ENCODE measurements around the gene APLF. TPM values are rescaled to one million over a fixed set of nuclear protein-coding genes. Genes with fewer than 3 reads are reported as not detected.

Gene APLF
- total RNA-seq, result 10.0 TPM

DNA sequence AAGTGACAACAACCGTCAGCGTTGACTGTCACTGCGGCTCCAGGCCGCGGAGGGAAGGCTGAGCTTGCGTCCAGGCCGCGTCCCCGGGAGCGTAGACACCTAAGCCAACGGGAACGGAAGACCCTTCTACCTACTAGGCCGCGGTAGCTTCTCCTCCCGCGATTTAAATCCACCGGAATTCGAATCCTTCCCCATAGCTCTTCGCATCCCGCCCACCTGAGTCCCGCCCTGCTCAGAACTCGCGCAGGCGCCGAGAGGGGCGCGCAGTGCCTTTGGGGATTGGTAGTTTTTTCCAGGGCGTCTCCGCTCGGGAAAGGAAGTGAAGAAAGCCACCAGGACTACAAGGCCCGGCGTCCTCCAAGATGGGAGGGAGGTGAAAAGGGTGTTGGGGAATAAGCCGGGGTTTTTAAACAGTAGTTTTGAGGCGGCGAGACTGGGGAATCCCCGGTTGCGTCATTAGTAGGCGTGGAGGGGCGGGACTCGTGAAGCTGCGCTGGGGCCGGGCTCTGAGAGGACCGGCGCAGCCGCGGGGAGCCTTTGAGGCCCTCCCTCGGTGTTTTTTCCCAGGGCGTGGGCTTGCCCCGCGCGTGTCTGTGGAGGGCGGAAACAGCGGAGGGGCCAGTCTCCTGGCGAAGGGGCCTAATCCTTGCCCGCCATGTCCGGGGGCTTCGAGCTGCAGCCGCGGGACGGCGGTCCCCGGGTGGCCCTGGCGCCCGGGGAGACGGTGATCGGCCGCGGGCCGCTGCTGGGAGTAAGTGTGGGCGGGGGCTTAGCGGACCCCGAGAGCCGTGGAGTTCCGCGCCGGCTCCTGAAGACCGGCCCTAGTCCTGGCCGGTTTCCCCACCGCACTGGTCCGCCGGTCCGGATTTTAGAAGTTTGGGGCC is at the start of gene APLF, which contains the start of gene FBXO48:
Gene APLF (plus strand): TSS at position 509 of the 884 bp plus-strand sequence. CDS start 147 bp downstream, at position 656.
Gene FBXO48 (minus strand): TSS at position 218 of the 884 bp plus-strand sequence. CDS start 2,149 bp downstream, outside the sequence.
- DNase-seq, result peak; percentile 98

GRCh38 chr2:68417926-68418325 is 49.5 kb upstream of the APLF start:
- DNase-seq, result no peak

DNA sequence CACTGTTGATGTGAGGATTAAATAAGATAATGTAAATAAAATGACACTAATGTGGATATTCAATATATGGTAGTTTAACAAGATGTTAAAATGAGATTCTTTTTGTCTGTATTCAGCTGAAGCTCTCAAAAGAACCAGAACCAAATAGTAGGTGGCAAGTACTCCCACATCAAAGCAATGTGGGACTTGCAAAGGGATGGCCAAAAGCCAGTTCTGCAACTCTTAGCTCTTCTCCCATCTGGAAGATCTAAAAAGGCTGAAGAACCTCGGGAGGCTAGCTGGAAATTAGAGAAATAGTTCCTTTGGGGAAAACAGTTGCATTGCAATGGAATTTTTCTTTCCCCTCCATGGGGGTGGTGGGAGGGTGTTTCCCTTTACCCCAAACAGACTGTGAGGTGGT is 49.0 kb upstream of the APLF start:
- no peak for DNase-seq

GRCh38 chr2:68418855-68419254 is 48.5 kb upstream of the APLF start:
- DNase-seq, result no peak

- no peak for DNase-seq
These were observed 47.0 kb upstream of the APLF start for GRCh38 chr2:68420254-68420910.

- DNase-seq, result no peak
These were observed 43.3 kb upstream of the APLF start for GRCh38 chr2:68423966-68424650.

GRCh38 chr2:68425503-68425902 is 41.9 kb upstream of the APLF start:
- DNase-seq, result no peak

DNA sequence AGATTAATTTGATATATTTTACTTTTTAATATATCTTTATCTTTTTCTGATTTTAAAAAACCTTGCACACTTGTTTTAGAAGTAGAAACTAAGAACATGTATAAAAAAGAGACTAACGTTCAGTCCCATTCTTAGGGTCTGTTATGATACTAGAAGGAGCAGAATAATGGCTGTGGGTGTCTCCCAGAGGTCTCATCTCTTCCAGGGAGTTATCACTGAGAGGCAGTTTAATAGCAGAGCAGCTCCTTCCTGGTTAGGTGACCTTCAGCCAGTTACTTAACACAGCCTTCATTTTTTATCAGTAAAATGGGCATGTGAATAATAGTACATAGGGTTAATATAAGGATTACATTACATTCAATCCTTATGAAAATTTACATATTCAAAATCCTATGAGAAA is 40.9 kb upstream of the APLF start:
- DNase-seq, result no peak

DNA sequence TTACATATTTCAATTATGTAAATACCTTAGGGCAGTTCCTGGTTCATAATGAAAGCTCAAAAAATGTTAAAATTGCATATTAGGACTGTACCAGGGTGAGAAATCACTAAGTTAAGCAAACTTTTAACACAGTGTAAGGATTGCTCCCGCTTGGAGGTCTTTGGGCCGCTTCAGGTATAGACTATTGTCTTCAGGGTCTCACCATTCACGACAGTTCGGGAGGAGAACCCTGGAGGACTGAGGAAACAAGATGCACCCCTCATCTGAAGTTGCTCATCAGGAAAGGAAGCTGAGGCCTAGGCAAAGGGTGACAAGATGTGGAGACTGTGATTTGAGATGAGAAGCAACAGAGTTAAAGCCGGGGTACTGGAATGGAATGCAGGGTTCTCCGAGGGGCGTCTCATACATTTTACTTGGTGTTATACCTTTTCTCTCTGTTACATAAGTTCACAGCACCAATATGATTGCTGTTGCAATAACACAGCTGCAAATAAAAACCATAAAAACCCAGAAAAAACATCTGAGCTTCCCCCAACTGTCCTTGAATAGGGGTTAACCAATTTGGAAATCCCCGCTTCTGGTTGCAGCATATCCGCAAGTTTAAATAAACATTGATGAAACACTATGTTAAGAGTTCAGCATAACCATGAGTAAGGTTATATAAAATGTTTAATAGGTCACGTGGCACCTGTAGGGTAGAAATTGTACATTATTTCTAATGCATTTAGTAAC is 40.4 kb upstream of the APLF start:
- DNase-seq, result no peak

DNA sequence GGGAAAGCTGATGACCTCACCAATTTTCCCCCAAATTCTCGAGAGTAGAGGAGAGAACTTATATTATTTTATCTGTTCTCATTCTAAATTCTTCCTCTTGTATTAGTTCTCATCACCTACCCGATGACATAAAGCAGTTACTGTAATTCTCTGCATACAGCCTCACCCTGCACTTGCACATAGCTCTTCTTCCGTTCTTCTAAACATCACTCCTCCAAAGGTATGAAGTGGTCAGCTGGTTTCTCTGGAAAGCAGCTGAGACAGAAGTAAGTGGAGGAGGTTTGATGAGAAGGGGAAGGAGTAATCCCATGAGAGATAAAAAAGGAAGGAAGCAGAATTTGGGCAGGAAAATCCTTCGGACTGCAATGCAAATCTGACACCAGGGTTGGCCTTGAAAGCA is 39.3 kb upstream of the APLF start:
- DNase-seq, result no peak

DNA sequence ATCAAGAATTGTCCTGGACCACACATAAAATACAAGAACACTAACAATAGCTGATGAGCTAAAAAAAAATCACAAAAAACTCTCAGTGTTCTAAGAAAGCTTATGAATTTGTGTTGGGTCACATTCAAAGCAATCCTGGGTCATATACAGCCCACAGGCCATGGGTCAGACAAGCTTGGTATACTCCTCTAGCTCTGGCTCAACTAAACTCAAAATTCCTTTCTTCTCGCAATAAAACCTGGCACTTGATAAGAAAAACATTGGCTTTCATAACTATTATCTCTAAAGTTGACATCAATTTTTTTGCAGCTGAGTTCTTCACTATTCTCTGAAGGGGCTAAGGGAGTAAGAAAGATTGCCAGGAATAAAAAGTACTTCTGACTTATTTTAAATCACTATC is 38.6 kb upstream of the APLF start:
- DNase-seq, result no peak

DNA sequence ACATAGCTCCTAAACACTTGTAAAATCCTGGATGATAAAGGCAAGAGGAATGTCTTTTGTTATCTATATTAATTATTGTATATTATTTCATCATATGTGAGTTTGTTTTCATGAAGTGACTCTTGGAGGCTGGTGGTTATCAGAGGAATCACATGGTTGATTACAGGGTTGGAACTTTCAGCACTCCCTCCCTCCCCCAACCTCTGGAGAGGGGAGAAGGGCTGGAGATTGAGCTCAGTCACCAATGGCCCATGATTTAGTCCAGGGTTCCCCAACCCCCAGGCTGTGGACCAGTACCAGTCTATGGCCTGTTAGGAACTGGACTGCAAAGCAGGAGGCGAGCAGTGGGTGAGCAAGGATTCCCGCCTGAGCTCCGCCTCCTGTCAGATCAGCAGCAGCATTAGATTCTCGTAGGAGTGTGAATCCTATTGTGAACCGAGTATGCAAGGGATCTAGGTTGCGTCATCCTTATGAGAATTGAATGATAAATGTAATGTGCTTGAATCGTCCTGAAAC is 38.0 kb upstream of the APLF start:
- no peak for DNase-seq

GRCh38 chr2:68431316-68431972 is 35.9 kb upstream of the APLF start:
- no peak for DNase-seq

- no peak for DNase-seq
These were observed 34.4 kb upstream of the APLF start for GRCh38 chr2:68432696-68433658.

DNA sequence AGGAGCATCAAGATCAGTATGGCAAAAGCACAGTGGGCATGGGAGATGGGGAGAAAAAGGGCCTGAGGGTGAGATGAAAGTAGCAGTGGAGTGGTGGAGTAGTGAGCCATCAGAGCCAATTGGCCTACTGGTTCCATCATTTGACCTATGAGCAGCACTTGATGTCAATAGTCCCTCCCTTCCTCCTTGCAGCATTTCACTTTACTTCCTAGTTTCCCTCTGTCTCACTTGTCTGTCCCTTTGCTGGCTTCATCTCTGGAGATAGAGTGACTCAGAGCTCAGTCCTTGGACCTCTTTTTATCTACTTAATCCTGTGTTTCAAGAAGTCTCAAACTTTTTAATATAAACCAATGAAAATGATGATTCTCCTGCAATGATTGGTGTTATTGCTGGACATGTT is 32.4 kb upstream of the APLF start:
- DNase-seq, result no peak

- DNase-seq, result no peak
These were observed 31.8 kb upstream of the APLF start for GRCh38 chr2:68435615-68436014.

DNA sequence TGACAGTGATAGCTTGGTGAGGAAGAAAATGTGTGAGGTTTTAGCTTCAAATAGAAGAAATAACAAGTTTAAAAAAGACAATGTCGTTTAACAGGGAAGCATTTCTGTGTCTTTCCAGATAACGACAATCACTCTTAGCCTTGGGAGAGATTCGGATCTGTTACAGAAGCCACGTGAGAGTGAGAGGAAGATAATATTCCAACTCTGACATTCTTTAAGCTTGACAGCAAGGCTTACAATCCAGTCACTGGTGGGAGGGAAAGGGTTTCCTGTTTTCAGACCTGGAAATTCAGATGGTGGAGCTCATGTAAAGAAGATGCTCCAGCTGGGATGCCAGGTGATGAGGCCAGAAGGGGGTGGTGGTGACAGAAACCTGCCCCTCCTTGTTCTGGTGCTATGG is 31.1 kb upstream of the APLF start:
- no peak for DNase-seq

DNA sequence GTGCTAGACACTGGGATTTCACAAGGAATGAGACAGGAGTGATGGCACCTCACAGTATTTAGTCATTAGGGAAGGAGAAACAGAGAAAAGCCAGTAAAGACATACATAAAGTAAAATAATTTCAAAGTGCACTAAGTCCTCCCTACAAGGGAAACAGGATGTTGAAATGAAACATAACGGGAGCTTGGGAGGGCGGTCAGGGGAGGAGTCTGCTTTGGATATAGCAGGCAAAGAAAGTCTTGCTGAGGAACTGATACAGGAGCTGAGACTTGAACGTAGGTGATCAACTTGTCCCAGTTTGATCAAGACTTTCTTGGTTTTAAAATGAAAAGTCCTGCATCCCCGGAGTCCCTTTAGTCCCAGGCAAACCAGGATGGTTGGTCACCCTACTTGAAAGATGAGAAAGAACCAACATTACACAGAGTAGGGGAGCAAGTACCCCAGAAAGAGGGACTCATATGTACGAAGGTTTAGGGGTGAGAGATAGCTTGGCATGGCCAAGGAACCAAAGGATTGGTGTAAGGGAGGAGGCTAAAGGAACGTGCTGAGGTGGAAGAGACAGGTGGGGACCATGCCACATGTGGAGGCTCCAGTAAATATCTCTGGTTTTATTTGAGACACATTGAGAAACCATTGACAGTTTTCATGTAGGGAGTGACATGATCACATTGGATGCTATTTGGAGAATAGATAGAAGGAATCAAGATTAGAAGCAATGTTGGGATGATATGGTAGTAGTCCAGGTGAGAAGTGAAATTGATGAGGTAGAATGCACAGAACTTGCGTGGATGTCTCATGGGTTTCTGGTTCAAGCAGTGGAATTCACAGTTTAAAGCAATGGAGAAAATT is 28.7 kb upstream of the APLF start:
- no peak for DNase-seq

Data from skin of body (tissue), 2 donors.